Sigmoid colon (tissue), 4 donors: Measurements from ENCODE around the gene DAB2IP.

Experiments used
- POLR2A ChIP-seq, 2 donors: fragments of 450-650 bp; IDR thresholded peaks; one replicate each; pipeline ENCODE4 v1.6.1; 2016; ENCODE audit warnings: antibody characterized with exemption in 2 of 2, mild to moderate bottlenecking in 2 of 2, moderate library complexity in 2 of 2
- POLR2AphosphoS5 ChIP-seq, 4 donors: sonication (generic); formaldehyde crosslinking; IDR thresholded peaks; one replicate each; pipeline ENCODE4 v1.6.1; 2017; ENCODE audit warnings: antibody characterized with exemption in 4 of 4

- TF ChIP-seq POLR2AphosphoS5 (IDR thresholded peaks at IDR 0.05) (no peak), POLR2A (IDR thresholded peaks at IDR 0.05) (no peak)
Measured at GRCh38 chr9:121639619-121640018, 11.8 kb upstream of the DAB2IP start.
